GM13977 (cell line): ENCODE data around the gene POR.
"Not testable (repeated sequence)": the region's sequence is repeated elsewhere in the genome, so short reads cannot be mapped to it uniquely, and the experiment has no call there.

Experiments used
- DNase-seq: peaks from one replicate; pipeline ENCODE4 v3.0.0; 2012; ENCODE audit warnings: low spot score
- in situ Hi-C: fragments of 300-500 bp; cut with MboI; formaldehyde crosslinking; loops from one replicate; pipeline ENCODE4 v1.12.0; 2022; ENCODE audit warnings: low sequenced_read_pairs, low pct_unique_long_range_greater_than_20kb, mixed read lengths, inconsistent platforms; ENCODE audit not compliant: unreplicated experiment
- TF ChIP-seq, protein P1 (sequence below): IDR thresholded peaks from 2 replicates; pipeline ENCODE4 v1.5.1; 2012; ENCODE audit warnings: mild to moderate bottlenecking, control low read depth; ENCODE audit not compliant: insufficient read depth; ENCODE audit errors: extremely low read depth, missing control alignments

Gene POR

DNA sequence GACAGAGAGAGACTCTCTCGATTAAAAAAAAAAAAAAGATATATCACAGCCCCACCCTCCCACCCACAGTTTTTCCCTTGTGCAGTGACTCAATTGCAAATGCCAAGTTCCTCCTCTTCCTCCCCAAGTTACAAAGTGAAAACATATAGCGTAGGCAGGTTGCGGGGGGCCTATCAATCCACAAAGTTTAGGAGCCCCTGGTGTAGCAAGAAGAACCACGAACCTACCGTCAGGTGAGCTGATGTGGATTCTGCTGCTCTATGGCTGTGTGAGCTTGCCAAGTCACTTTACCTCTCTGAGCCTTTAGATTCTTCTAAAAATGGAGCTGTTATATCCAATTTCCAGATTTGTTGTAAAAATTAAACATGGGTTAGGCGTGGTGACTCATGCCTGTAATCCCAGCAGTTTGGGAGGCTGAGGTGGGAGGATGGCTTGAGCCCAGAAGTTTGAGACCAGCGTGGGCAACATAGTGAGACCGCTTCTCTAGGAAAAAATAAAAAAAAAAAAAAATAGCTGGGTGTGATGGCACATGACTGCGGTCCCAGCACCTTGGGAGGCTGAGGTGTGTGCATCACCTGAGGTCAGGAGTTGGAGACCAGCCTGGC, 44.3 kb upstream of the POR start:
- in situ Hi-C loops = no loop called here
- TF ChIP-seq, protein P1, sequence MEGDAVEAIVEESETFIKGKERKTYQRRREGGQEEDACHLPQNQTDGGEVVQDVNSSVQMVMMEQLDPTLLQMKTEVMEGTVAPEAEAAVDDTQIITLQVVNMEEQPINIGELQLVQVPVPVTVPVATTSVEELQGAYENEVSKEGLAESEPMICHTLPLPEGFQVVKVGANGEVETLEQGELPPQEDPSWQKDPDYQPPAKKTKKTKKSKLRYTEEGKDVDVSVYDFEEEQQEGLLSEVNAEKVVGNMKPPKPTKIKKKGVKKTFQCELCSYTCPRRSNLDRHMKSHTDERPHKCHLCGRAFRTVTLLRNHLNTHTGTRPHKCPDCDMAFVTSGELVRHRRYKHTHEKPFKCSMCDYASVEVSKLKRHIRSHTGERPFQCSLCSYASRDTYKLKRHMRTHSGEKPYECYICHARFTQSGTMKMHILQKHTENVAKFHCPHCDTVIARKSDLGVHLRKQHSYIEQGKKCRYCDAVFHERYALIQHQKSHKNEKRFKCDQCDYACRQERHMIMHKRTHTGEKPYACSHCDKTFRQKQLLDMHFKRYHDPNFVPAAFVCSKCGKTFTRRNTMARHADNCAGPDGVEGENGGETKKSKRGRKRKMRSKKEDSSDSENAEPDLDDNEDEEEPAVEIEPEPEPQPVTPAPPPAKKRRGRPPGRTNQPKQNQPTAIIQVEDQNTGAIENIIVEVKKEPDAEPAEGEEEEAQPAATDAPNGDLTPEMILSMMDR = no peak

DNA sequence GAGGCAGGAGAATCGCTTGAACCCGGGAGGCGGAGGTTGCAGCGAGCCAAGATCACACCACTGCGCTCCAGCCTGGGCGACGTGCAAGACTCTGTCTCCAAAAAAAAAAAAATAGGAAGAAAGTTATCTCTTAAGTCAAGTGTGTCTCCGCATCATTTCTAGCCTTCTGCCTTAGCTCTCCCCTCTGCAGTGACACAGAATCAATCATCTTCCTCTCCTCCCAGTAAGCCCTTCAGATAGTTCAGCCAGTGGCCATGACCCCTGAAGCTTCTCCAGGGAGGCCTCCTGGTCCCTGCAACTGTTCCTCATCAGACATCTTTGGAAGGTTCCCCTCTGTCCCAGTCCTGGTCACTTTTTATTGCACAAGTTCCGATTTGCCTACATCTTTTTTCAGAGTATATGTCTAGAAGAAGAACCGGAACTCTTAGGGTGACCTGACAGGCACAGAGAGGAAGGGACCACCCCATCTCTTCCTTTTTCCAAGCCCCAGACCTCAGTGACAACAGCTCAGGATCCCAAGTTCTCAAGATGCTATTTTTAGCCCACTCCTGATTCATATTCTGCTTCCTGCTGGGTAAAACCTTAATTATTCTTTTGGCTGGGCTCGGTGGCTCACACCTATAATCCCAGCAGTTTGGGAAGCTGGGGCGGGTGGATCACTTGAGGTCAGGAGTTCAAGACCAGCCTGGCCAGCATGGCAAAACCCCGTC, 42.7 kb upstream of the POR start:
- DNase-seq = no peak
- in situ Hi-C loops = no loop called here
- TF ChIP-seq, protein P1 = no peak

More for the DNA sequence above, 44.3 kb upstream of the POR start:
- no peak for DNase-seq

DNA sequence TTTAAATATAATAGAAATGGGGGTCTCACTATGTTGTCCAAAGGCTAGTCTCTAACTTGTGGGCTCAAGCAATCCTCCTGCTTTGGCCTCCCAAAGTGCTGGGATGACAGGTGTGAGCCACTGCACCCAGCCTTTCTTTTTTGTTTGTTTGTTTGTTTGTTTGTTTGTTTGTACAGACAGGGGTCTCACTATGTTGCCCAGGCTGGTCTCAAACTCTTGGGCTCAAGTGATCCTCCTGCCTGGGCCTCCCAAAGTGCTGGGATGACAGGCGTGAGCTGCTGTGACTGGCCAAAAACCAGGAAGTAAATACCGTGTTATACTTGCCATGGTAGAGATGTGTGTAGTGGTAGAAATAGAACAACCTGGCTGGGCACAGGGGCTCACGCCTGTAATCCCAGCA, 40.8 kb upstream of the POR start:
- in situ Hi-C loops, DNase-seq: not testable (repeated sequence)

DNA sequence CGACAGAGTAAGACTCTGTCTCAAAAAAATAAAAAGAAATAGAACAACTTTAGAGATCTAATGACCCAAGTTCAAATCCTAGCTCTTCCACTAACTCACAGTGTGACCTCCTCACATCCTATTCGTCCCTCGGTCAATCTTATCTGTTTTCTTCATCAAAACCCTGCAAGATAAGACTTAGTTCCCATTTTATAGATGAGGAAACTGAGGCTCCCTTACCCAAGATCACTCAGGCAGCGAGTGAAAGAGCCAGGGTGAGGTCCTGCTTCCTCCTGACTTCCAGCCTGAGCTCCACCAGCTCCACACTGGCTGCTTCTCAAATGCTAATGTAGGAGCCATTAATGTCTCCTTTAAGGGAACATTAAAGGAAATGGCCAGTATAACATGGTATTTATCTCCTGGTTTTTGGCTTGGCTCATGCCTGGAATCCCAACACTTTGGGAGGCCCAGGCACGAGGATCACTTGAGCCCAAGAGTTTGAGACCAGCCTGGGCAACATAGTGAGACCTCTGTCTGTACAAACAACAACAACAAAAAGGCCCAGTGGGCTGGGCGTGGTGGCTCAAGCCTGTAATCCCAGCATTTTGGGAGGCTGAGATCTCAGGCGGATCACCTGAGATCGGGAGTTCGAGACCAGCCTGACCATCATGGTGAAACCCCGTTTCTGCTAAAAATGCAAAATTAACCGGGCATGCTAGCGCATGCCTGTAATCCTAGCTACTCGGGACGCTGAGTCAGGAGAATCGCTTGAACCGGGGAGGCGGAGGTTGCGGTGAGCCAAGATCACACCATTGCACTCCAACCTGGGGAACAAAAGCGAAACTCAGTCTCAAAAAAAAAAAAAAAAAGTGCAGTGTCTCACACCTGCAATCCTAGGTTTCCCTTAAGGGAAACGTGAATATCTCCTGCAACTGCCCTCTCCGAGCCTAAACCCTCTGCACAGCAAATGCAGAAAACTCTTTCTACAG, 39.6 kb upstream of the POR start:
- in situ Hi-C loops = no loop called here
- TF ChIP-seq, protein P1 = no peak
- no peak for DNase-seq

DNA sequence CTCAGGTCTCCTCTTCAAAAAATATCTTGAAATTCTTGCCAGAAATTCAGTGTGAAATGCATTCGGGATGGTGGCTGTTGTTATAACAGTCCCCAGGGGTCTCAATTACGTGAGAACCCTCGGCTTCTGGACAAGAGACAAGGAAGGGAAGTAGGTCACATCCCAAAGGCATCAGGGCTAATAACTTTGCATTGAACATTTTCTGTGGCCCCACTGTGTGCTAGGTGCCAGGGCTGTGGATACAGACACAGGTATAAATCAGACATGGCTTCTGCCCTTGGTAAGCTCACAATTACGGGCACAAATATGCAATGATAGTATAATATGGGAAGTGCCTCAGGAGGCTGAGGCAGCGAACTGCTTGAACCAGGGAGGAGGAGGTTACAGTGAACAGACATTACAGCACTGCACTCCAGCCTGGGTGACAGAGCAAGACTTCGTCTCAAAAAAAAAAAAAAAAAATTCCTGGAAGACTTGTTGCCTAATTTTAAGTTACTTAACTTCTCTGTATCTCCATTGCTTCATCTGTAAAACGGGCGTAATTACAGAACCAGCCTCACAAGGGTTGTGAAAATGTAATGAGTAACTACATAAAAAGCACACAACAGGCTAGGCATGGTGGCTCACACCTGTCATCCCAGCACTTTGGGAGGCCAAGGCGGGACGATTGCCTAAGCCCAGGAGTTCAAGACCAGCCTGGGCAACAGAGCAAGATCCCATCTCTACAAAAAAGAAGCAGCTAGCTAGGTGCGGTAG, 38.7 kb upstream of the POR start:
- in situ Hi-C loops = no loop called here
- DNase-seq = no peak
- TF ChIP-seq, protein P1 = no peak

DNA sequence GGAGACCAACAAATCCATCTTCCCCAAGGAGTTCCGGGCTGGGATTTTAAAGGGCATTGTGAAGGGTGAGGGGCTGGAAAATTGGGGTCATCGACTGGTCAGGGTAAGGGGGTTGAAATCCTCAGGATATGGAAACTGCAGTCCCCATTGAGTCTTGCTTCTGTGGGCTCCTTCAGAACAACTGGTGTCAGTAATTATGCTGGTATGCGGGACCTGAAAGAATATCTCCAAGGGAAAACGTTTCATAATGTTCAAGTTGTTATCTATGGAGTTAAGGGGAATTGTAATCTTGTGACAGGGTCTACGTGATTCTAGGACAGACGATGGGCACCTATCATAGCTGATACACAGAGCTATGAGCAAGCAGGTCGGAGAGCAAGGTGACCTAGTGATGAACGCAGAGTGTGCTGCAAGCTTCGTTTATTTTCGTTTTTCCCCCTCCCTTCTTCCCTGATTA, 36.6 kb upstream of the POR start:
- DNase-seq = no peak
- in situ Hi-C loops = no loop called here
- TF ChIP-seq, protein P1 = no peak
